Measurements from ENCODE around the gene DFFA. TPM values are rescaled to one million over a fixed set of nuclear protein-coding genes. Genes with fewer than 3 reads are reported as not detected.

Gene DFFA
- polyA plus RNA-seq, 1 experiment = 33.6 TPM

DNA sequence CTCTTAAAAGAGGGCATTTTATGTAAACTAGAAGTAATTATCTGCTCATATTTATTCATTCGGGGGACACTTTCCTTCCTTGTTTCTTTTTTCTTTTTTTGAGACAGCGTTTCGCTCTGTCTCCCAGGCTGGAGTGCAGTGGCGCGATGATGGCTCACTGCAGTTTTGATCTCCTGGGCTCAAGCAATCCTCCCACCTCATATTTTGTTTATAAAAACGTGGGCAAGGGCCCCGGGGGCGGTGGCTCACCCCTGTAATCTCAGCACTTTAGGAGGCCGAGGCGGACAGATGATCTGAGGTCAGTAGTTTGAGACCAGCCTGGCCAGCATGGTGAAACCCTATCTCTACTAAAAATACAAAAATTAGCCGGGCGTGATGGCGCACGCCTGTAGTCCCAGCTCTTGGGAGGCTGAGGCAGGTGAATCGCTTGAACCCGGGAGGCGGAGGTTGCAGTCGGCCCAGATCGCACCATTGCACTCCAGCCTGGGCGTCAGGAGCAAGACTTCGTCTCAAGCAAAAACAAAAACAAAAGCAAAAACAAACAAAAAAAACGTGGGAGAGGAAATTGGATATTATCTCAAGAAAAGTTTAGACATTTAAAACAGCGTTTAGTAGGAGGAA lies 926 bp upstream of the DFFA start:
- no peak for DNase-seq (ENCODE audit: low read depth, low spot score)
- Histone ChIP-seq H3K9me3 (ENCODE audit: control insufficient read depth, insufficient read depth, low read length) (no peaks in the 10 kb centered on the region; the same call in 1 of the 2 replicates), H3K4me3 (ENCODE audit: low read depth, low read length) (no peak overlapping the region), H3K27me3 (ENCODE audit: control insufficient read depth, insufficient read depth, low read length) (no peaks in the 10 kb centered on the region), H3K27ac (ENCODE audit: low read depth, low read length) (no peak overlapping the region)
- TF ChIP-seq CTCF (IDR thresholded peaks at IDR 0.05; ENCODE audit: low read depth, low read length) = no peak
- ChIA-PET CTCF (interaction anchor here (0.6 kb wide), 1 partner anchor 22 kb away, joined by 5 read pairs; no protein-coding TSS in a partner anchor), POLR2A (interaction anchor here (0.7 kb wide), 1 partner anchor 19 kb away, joined by 4 read pairs; no protein-coding TSS in a partner anchor)

DNA sequence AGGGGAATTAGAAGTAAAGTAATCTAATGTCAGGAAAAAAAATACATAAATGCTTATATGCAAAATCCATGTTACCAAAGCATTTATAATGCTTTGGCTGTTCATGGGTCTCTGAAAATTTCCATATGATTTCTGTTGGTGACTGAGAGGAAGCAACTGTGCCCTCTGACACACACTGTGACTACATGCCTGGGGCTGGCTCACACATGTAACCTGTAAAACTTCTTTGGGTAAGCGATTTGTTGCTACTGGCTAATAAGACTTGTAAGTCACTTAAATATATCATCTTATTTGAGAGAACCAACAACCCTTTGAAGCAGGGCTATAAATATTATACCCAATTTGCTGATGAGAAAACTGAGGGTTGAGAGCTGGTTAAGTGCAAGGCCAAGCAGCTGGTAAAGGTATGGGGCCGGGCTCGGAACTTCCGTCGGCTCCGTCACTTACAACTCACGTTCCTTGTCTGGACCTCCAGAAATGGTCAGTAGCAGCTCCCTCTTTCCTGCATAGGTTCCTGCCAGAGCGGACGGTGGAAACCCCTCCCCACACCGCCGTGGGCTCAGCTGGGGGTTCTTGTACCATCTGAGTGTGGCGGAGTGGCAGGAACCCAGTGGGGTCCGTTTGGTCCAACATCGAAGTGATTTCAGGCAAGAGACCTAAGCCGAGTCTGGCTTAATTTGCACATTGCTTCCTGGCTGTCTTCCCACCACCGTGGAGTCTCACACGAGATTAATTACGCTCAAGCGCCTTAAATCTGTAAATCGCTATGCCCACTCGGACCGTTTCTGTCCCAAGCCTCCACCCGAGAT lies 714 bp downstream of the DFFA start:
- no peaks in the 10 kb centered on the region; the same call in 1 of the 2 replicates for H3K9me3 ChIP-seq (ENCODE audit: control insufficient read depth, insufficient read depth, low read length)
- ChIA-PET CTCF (no interaction called here), POLR2A (interaction anchor here (0.7 kb wide), 1 partner anchor 42 kb away, joined by 6 read pairs; the partner anchor contains the start of gene CENPS)
- no peak for TF ChIP-seq CTCF (IDR thresholded peaks at IDR 0.05; ENCODE audit: low read depth, low read length)
- peak overlapping the region; percentile 57 for H3K27ac ChIP-seq (ENCODE audit: low read depth, low read length)
- no peaks in the 10 kb centered on the region for H3K27me3 ChIP-seq (ENCODE audit: control insufficient read depth, insufficient read depth, low read length)
- peak overlapping the region; percentile 82 for H3K4me3 ChIP-seq (ENCODE audit: low read depth, low read length)
- DNase-seq (ENCODE audit: low read depth, low spot score) = no peak

DNA sequence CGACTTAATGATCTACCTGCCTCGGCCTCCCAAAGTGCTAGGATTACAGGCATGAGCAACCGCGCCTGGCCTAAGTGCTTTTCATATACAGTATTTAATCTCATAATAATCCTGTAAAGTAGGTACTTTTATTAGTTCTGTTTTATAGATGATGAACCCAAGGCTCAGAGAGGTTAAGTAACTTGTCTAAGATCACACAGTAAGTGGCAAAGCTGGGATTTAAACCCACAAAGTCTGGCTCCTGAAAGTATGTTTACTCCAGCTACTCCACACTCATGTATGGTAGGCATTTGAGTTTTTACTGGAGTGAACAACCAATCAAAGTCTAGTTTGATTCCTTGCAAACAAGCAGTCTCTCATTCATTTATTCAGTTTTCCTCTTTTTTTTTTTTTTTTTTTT lies 2.3 kb downstream of the DFFA start:
- POLR2A ChIA-PET = interaction anchor here (0.6 kb wide), 1 partner anchor 84 kb away, joined by 7 read pairs; no protein-coding TSS in a partner anchor
- Histone ChIP-seq H3K4me3 (ENCODE audit: low read depth, low read length) (no peak overlapping the region), H3K9me3 (ENCODE audit: control insufficient read depth, insufficient read depth, low read length) (no peaks in the 10 kb centered on the region; the same call in 1 of the 2 replicates), H3K27me3 (ENCODE audit: control insufficient read depth, insufficient read depth, low read length) (no peaks in the 10 kb centered on the region), H3K27ac (ENCODE audit: low read depth, low read length) (no peak overlapping the region)
- DNase-seq (ENCODE audit: low read depth, low spot score) = no peak
- CTCF ChIA-PET = no interaction called here
- no peak for TF ChIP-seq CTCF (IDR thresholded peaks at IDR 0.05; ENCODE audit: low read depth, low read length)

DNA sequence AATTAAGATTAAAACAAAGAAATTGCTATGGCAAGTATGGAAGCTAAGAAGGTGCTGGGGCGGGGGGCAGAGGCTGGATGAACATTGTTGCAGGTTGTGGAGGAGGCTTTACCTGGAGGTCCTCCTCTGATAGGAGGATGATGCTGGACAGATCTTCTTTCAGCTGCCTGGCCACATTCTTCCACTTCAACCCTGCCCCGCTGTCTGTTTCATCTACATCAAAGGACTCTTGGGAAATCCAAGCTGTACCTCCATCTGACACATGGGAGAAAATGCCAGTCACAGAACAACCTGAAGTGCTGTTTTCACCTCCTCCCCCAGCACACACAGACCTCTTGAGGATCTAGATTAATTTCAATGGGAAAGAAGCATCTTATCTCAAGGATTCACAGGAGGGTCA lies 5.3 kb downstream of the DFFA start:
- DNase-seq (ENCODE audit: low read depth, low spot score) = no peak
- H3K27ac ChIP-seq (ENCODE audit: low read depth, low read length) = no peak overlapping the region
- POLR2A ChIA-PET = no interaction called here
- H3K27me3 ChIP-seq (ENCODE audit: control insufficient read depth, insufficient read depth, low read length) = no peaks in the 10 kb centered on the region
- no peak overlapping the region for H3K4me3 ChIP-seq (ENCODE audit: low read depth, low read length)
- no peak for TF ChIP-seq CTCF (IDR thresholded peaks at IDR 0.05; ENCODE audit: low read depth, low read length)
- CTCF ChIA-PET = interaction anchor here (0.7 kb wide), 2 partner anchors 139 to 499 kb away, joined by 3 read pairs; no protein-coding TSS in a partner anchor
- no peaks in the 10 kb centered on the region; the same call in 1 of the 2 replicates for H3K9me3 ChIP-seq (ENCODE audit: control insufficient read depth, insufficient read depth, low read length)

GRCh38 chr1:10459184-10459583 lies 13.1 kb downstream of the DFFA start:
- Histone ChIP-seq H3K27me3 (ENCODE audit: control insufficient read depth, insufficient read depth, low read length) (no peaks in the 10 kb centered on the region), H3K27ac (ENCODE audit: low read depth, low read length) (no peak overlapping the region), H3K9me3 (ENCODE audit: control insufficient read depth, insufficient read depth, low read length) (peaks cover 5% of the 10 kb centered on the region), H3K4me3 (ENCODE audit: low read depth, low read length) (no peak overlapping the region)
- TF ChIP-seq CTCF (IDR thresholded peaks at IDR 0.05; ENCODE audit: low read depth, low read length) = no peak
- DNase-seq (ENCODE audit: low read depth, low spot score) = peak; percentile 41
- ChIA-PET CTCF (interaction anchor here (2.4 kb wide), 1 partner anchor 36 kb away, joined by 11 read pairs; no protein-coding TSS in a partner anchor), POLR2A (no interaction called here)
